GM20000 (cell line): Measurements from ENCODE around the gene SRPK2.

Experiments used
- DNase-seq: peaks from one replicate; pipeline ENCODE4 v3.0.0; 2012; ENCODE audit warnings: low spot score
- CTCF ChIP-seq: IDR thresholded peaks from 2 replicates; pipeline ENCODE4 v1.5.1; 2012; ENCODE audit warnings: mild to moderate bottlenecking, control low read depth; ENCODE audit errors: extremely low read depth, missing control alignments

The SRPK2 gene

GRCh38 chr7:105285118-105285874, 103.4 kb downstream of the SRPK2 start:
- DNase-seq = no peak
- no peak for TF ChIP-seq CTCF

- no peak for TF ChIP-seq CTCF
- no peak for DNase-seq
Measured at GRCh38 chr7:105284014-105284413, 104.7 kb downstream of the SRPK2 start.

- no peak for DNase-seq
Measured at GRCh38 chr7:105281966-105282365, 106.8 kb downstream of the SRPK2 start.

GRCh38 chr7:105279688-105280007, 109.1 kb downstream of the SRPK2 start:
- no peak for TF ChIP-seq CTCF
- DNase-seq = peak; percentile 52

More at GRCh38 chr7:105281966-105282365, 106.8 kb downstream of the SRPK2 start:
- TF ChIP-seq CTCF = no peak

GRCh38 chr7:105278973-105279687, 109.6 kb downstream of the SRPK2 start:
- TF ChIP-seq CTCF = no peak

GRCh38 chr7:105278565-105278964, 110.2 kb downstream of the SRPK2 start:
- DNase-seq = no peak
- TF ChIP-seq CTCF = no peak

More at GRCh38 chr7:105278973-105279687, 109.6 kb downstream of the SRPK2 start:
- no peak for DNase-seq

- no peak for DNase-seq
- TF ChIP-seq CTCF = no peak
Measured at GRCh38 chr7:105277341-105277740, 111.4 kb downstream of the SRPK2 start.
